H9 (cell line): Measurements from ENCODE around the gene PLD2. TPM values are rescaled to one million over a fixed set of nuclear protein-coding genes. Genes with fewer than 3 reads are reported as not detected.

Experiments
- DNase-seq: peaks from one replicate; pipeline ENCODE4 v3.0.0-alpha.2; 2017
- H2AFZ ChIP-seq: one replicate; pipeline ENCODE4 v1.6.1; 2013; ENCODE audit warnings: mild to moderate bottlenecking, low read length, control low read depth, moderate library complexity
- H2AK5ac ChIP-seq: 2 replicates; pipeline ENCODE4 v1.6.1; 2013; ENCODE audit warnings: low read length, control low read depth, mixed read lengths; ENCODE audit not compliant: insufficient read length
- H2BK120ac ChIP-seq: one replicate; pipeline ENCODE4 v1.6.1; 2013; ENCODE audit warnings: low read depth, mild to moderate bottlenecking, low read length, control low read depth, inconsistent platforms; ENCODE audit not compliant: poor library complexity, severe bottlenecking
- H2BK12ac ChIP-seq: 2 replicates; pipeline ENCODE4 v1.6.1; 2013; ENCODE audit warnings: low read length, control low read depth, mixed read lengths, low read depth; ENCODE audit not compliant: insufficient read length
- H2BK15ac ChIP-seq: 2 replicates; pipeline ENCODE4 v1.6.1; 2013; ENCODE audit warnings: low read depth, low read length, control low read depth
- H2BK20ac ChIP-seq: one replicate; pipeline ENCODE4 v1.6.1; 2013; ENCODE audit warnings: low read depth, mild to moderate bottlenecking, low read length, control low read depth, inconsistent platforms; ENCODE audit not compliant: poor library complexity, severe bottlenecking
- H2BK5ac ChIP-seq: 2 replicates; pipeline ENCODE4 v1.6.1; 2013; ENCODE audit warnings: low read length, control low read depth, mixed read lengths; ENCODE audit not compliant: insufficient read length
- H3K14ac ChIP-seq: 2 replicates; pipeline ENCODE4 v1.6.1; 2013; ENCODE audit warnings: low read length, control low read depth; ENCODE audit not compliant: insufficient read depth
- H3K18ac ChIP-seq: 2 replicates; pipeline ENCODE4 v1.6.1; 2013; ENCODE audit warnings: low read depth, mild to moderate bottlenecking, mixed read lengths, low read length, control low read depth; ENCODE audit not compliant: insufficient read length
- H3K23ac ChIP-seq: 2 replicates; pipeline ENCODE4 v1.6.1; 2013; ENCODE audit warnings: low read length, control low read depth, mixed read lengths, low read depth; ENCODE audit not compliant: insufficient read length
- H3K23me2 ChIP-seq: 2 replicates; pipeline ENCODE4 v1.6.1; 2013; ENCODE audit warnings: low read depth, mild to moderate bottlenecking, mixed read lengths, low read length, control low read depth; ENCODE audit not compliant: insufficient read length, poor library complexity, severe bottlenecking
- H3K27ac ChIP-seq: 2 replicates; pipeline ENCODE4 v1.5.1; 2013; ENCODE audit warnings: low read length, control low read depth, mixed read lengths, low read depth; ENCODE audit not compliant: insufficient read length
- H3K27me3 ChIP-seq: 2 replicates; pipeline ENCODE4 v1.6.1; 2013; ENCODE audit warnings: low read length, control low read depth, inconsistent platforms; ENCODE audit not compliant: insufficient read depth
- H3K4ac ChIP-seq: 2 replicates; pipeline ENCODE4 v1.6.1; 2013; ENCODE audit warnings: low read depth, mild to moderate bottlenecking, control low read depth, inconsistent platforms, low read length, moderate library complexity
- H3K4me1 ChIP-seq: 2 replicates; pipeline ENCODE4 v1.6.1; 2013; ENCODE audit warnings: low read length, control low read depth, inconsistent platforms; ENCODE audit not compliant: insufficient read depth
- H3K4me2 ChIP-seq: 2 replicates; pipeline ENCODE4 v1.6.1; 2013; ENCODE audit warnings: low read length, control low read depth, mixed read lengths; ENCODE audit not compliant: insufficient read length, insufficient read depth
- H3K56ac ChIP-seq: 2 replicates; pipeline ENCODE4 v1.6.1; 2013; ENCODE audit warnings: low read depth, mild to moderate bottlenecking, mixed read lengths, low read length, control low read depth; ENCODE audit not compliant: insufficient read length
- H3K79me1 ChIP-seq: 2 replicates; pipeline ENCODE4 v1.6.1; 2013; ENCODE audit warnings: low read depth, mild to moderate bottlenecking, moderate library complexity, low read length, control low read depth, inconsistent platforms; ENCODE audit not compliant: insufficient read depth, poor library complexity, severe bottlenecking
- H3K79me2 ChIP-seq: 2 replicates; pipeline ENCODE4 v1.6.1; 2013; ENCODE audit warnings: low read length, control low read depth, inconsistent platforms; ENCODE audit not compliant: insufficient read depth
- H3K9ac ChIP-seq: 2 replicates; pipeline ENCODE4 v1.6.1; 2013; ENCODE audit warnings: low read length, control low read depth, mixed read lengths; ENCODE audit not compliant: insufficient read length; ENCODE audit errors: extremely low read depth
- H3K9me3 ChIP-seq: one replicate; pipeline ENCODE4 v1.6.1; 2013; ENCODE audit warnings: low read depth, low read length, inconsistent platforms; ENCODE audit not compliant: control insufficient read depth
- H3T11ph ChIP-seq: one replicate; pipeline ENCODE4 v1.6.1; 2013; ENCODE audit warnings: mild to moderate bottlenecking, low read length, control low read depth, inconsistent platforms
- H4K20me1 ChIP-seq: one replicate; pipeline ENCODE4 v1.6.1; 2013; ENCODE audit not compliant: control insufficient read depth, insufficient read length, insufficient read depth
- H4K5ac ChIP-seq: 2 replicates; pipeline ENCODE4 v1.6.1; 2013; ENCODE audit warnings: low read depth, mild to moderate bottlenecking, mixed read lengths, low read length, control low read depth; ENCODE audit not compliant: insufficient read length
- H4K8ac ChIP-seq: replicated peaks from 2 replicates; pipeline ENCODE4 v1.6.1; 2013; ENCODE audit warnings: low read length, control low read depth, mixed read lengths, low read depth; ENCODE audit not compliant: insufficient read length
- H4K91ac ChIP-seq: 2 replicates; pipeline ENCODE4 v1.6.1; 2013; ENCODE audit warnings: low read depth, mild to moderate bottlenecking, moderate library complexity, mixed read lengths, low read length, control low read depth; ENCODE audit not compliant: insufficient read length
- H3K27ac Mint-ChIP-seq, 3 experiments: 2 replicates in 2 of 3; 3 replicates in 1 of 3; pipeline ENCODE4 v1.8.0; 2020 to 2021; ENCODE audit warnings: mixed read lengths in 3 of 3, mild to moderate bottlenecking in 1 of 3, moderate library complexity in 1 of 3
- H3K27me3 Mint-ChIP-seq: 2 replicates; pipeline ENCODE4 v1.8.0; 2021; ENCODE audit warnings: low read depth, mild to moderate bottlenecking, moderate library complexity, mixed read lengths
- H3K36me3 Mint-ChIP-seq, 3 experiments: 2 replicates in 2 of 3; 3 replicates in 1 of 3; pipeline ENCODE4 v1.8.0; 2020 to 2021; ENCODE audit warnings: low read depth in 3 of 3, mixed read lengths in 3 of 3; ENCODE audit not compliant: insufficient read depth in 1 of 3
- H3K4me1 Mint-ChIP-seq, 2 experiments: 2 replicates each; pipeline ENCODE4 v1.8.0; 2020; ENCODE audit warnings: mixed read lengths in 2 of 2
- H3K4me3 Mint-ChIP-seq, 2 experiments: 2 replicates in 1 of 2; 3 replicates in 1 of 2; pipeline ENCODE4 v1.8.0; 2020 to 2021; ENCODE audit warnings: mild to moderate bottlenecking in 2 of 2, mixed read lengths in 2 of 2, moderate library complexity in 1 of 2
- H3K9me3 Mint-ChIP-seq, 2 experiments: 2 replicates in 1 of 2; 3 replicates in 1 of 2; pipeline ENCODE4 v1.8.0; 2020; ENCODE audit warnings: mild to moderate bottlenecking in 2 of 2, mixed read lengths in 2 of 2, moderate library complexity in 1 of 2
- WGBS: extraction: QIAGEN DNeasy Blood & Tissue Kit; methylation state at CpG from one replicate; pipeline ENCODE4 v1.1.7; 2013; ENCODE audit warnings: missing lambda C conversion rate, low lambda C conversion rate, mixed read lengths; ENCODE audit not compliant: insufficient read length; ENCODE audit errors: extremely low coverage; 5-methylcytosine and 5-hydroxymethylcytosine counted together
- total RNA-seq: library from RNA; stranded (reverse); gene quantifications from 2 replicates; pipeline ENCODE4 v1.2.1, GENCODE V29; 2021
- TF ChIP-seq, protein P1 (sequence below): fragments of 200-600 bp; sonication (generic); conservative IDR thresholded peaks from 3 replicates; pipeline ENCODE4 v1.8.0; 2021; ENCODE audit warnings: antibody characterized with exemption, mild to moderate bottlenecking

Gene PLD2
- total RNA-seq, 1 experiment from 2014 or later = 63.3 TPM

DNA sequence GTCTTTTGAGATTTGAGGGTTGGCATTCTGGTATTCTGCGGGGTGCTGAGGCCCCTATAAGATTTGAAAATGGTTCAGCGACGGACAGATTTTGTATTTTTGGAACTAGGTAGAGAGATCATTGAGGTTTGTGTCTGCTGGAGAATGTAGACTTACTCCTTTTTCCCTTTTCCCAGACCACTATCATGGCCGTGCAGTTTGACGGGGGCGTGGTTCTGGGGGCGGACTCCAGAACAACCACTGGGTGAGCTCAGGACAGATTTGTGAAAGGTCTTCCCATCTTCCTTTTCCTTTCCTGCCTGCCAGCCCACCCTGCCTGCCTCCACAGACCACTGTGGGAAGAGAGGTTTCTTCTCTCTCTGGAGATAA lies 10.4 kb upstream of the PLD2 start:
- Histone ChIP-seq H3K27ac (no peak overlapping the region), H3K27me3 (no peaks in the 10 kb centered on the region), H4K5ac (no peak overlapping the region), H2BK12ac (no peak overlapping the region), H2BK5ac (no peak overlapping the region), H3K4me2 (peak overlapping the region; percentile 68), H2BK15ac (no peak overlapping the region), H3T11ph (no peak overlapping the region), H3K56ac (no peak overlapping the region), H3K9me3 (no peaks in the 10 kb centered on the region), H3K14ac (no peak overlapping the region), H3K79me1 (no peaks in the 10 kb centered on the region), H2BK20ac (no peak overlapping the region), H3K4me1 (no peaks in the 10 kb centered on the region), H2AFZ (no peak overlapping the region), H4K8ac (no peak overlapping the region), H4K20me1 (no peaks in the 10 kb centered on the region), H3K23me2 (peaks cover 4% of the 10 kb centered on the region), H3K4ac (no peak overlapping the region), H4K91ac (no peak overlapping the region), H3K79me2 (no peaks in the 10 kb centered on the region), H3K23ac (no peak overlapping the region), H3K18ac (no peak overlapping the region), H3K9ac (peak overlapping the region; percentile 83), H2AK5ac (no peak overlapping the region), H2BK120ac (no peak overlapping the region)
- Mint-ChIP-seq H3K27ac (peak overlapping the region; percentile 98 to 100 (median 99)), H3K4me1 (peaks cover 2 to 12% of the 10 kb centered on the region in 2 experiments; a peak in 2 of 4 replicates), H3K36me3 (peaks cover 16 to 25% (median 19%) of the 10 kb centered on the region in 3 experiments; a peak in 6 of 7 replicates), H3K27me3 (peaks cover 17% of the 10 kb centered on the region), H3K9me3 (no peaks in the 10 kb centered on the region), H3K4me3 (peak overlapping the region; percentile 97 to 100)
- peak; percentile 72 for DNase-seq
- TF ChIP-seq, protein P1, sequence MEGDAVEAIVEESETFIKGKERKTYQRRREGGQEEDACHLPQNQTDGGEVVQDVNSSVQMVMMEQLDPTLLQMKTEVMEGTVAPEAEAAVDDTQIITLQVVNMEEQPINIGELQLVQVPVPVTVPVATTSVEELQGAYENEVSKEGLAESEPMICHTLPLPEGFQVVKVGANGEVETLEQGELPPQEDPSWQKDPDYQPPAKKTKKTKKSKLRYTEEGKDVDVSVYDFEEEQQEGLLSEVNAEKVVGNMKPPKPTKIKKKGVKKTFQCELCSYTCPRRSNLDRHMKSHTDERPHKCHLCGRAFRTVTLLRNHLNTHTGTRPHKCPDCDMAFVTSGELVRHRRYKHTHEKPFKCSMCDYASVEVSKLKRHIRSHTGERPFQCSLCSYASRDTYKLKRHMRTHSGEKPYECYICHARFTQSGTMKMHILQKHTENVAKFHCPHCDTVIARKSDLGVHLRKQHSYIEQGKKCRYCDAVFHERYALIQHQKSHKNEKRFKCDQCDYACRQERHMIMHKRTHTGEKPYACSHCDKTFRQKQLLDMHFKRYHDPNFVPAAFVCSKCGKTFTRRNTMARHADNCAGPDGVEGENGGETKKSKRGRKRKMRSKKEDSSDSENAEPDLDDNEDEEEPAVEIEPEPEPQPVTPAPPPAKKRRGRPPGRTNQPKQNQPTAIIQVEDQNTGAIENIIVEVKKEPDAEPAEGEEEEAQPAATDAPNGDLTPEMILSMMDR = no peak
- WGBS = no CpG with 5 or more reads among the region's 7 CpGs
